PC-9 (cell line): ENCODE data around the gene VMO1. TPM values are rescaled to one million over a fixed set of nuclear protein-coding genes. Genes with fewer than 3 reads are reported as not detected.

Experiments
- BruUV-seq: library from RNA; stranded (reverse); fragments of 400-500 nt; replicated peaks from 2 replicates; lab custom pipeline; 2021; lab: Mats Ljungman, UMichigan
- CTCF ChIA-PET: fragments of 300-600 bp; sonication (Branson Sonifier 250); formaldehyde crosslinking; loops from one replicate; lab custom pipeline; 2022; ENCODE audit warnings: antibody characterized with exemption; lab: Charles Lee
- POLR2A ChIA-PET: fragments of 300-600 bp; sonication (Branson Sonifier 250); formaldehyde crosslinking; loops from one replicate; lab custom pipeline; 2022; ENCODE audit warnings: antibody characterized with exemption; ENCODE audit not compliant: unreplicated experiment; lab: Charles Lee
- DNase-seq, 2 experiments: peaks; one replicate each; pipeline versions ENCODE4 v3.0.0 to v3.0.0-alpha.2; 2015 to 2022; ENCODE audit warnings: mixed read lengths in 1 of 2
- H2AFZ ChIP-seq: fragments of 200-600 bp; sonication (generic); 2 replicates; pipeline ENCODE4 v1.8.1; 2017; ENCODE audit warnings: antibody characterized with exemption
- H3F3A ChIP-seq: fragments of 200-600 bp; sonication (generic); 2 replicates; pipeline ENCODE4 v1.8.1; 2017; ENCODE audit warnings: antibody characterized with exemption, mild to moderate bottlenecking, low read depth; ENCODE audit not compliant: insufficient read depth
- H3K27ac ChIP-seq: fragments of 200-600 bp; sonication (generic); 2 replicates; pipeline ENCODE4 v1.6.1; 2016; ENCODE audit warnings: mixed run types
- H3K27me3 ChIP-seq: fragments of 200-600 bp; sonication (generic); 2 replicates; pipeline ENCODE4 v1.6.1; 2016; ENCODE audit warnings: low read depth, mixed run types; ENCODE audit not compliant: insufficient read depth
- H3K36me3 ChIP-seq: fragments of 200-600 bp; sonication (generic); 2 replicates; pipeline ENCODE4 v1.6.1; 2016; ENCODE audit warnings: low read depth, mixed run types
- H3K4me1 ChIP-seq: fragments of 200-600 bp; sonication (generic); replicated peaks from 2 replicates; pipeline ENCODE4 v1.6.1; 2016; ENCODE audit warnings: mixed run types; ENCODE audit not compliant: insufficient read depth
- H3K4me2 ChIP-seq: fragments of 200-600 bp; sonication (generic); 2 replicates; pipeline ENCODE4 v1.6.1; 2017; ENCODE audit warnings: mixed run types
- H3K4me3 ChIP-seq: fragments of 200-600 bp; sonication (generic); 2 replicates; pipeline ENCODE4 v1.6.1; 2016; ENCODE audit warnings: mixed run types
- H3K79me2 ChIP-seq: fragments of 200-600 bp; sonication (generic); 2 replicates; pipeline ENCODE4 v1.6.1; 2017; ENCODE audit warnings: low read depth, mixed run types
- H3K9me2 ChIP-seq: fragments of 200-600 bp; sonication (generic); 2 replicates; pipeline ENCODE4 v1.8.1; 2017; ENCODE audit warnings: mild to moderate bottlenecking; ENCODE audit not compliant: insufficient read depth
- H3K9me3 ChIP-seq: fragments of 200-600 bp; sonication (generic); 2 replicates; pipeline ENCODE4 v1.8.1; 2016; ENCODE audit warnings: low read depth; ENCODE audit not compliant: insufficient read depth
- H4K20me1 ChIP-seq: fragments of 200-600 bp; sonication (generic); 2 replicates; pipeline ENCODE4 v1.8.1; 2017; ENCODE audit not compliant: insufficient read depth
- CTCF ChIP-seq: fragments of 200-600 bp; sonication (generic); conservative IDR thresholded peaks from 2 replicates; pipeline ENCODE4 v1.6.1; 2017; ENCODE audit warnings: mixed run types, antibody characterized with exemption, mild to moderate bottlenecking, moderate library complexity
- EZH2 ChIP-seq: fragments of 200-600 bp; sonication (generic); IDR thresholded peaks from 2 replicates; pipeline ENCODE4 v1.8.0; 2017; ENCODE audit warnings: antibody characterized with exemption, low read depth
- intact Hi-C: fragments of 100-400 bp; cut with micrococcal nuclease; formaldehyde crosslinking; loops from one replicate; pipeline ENCODE4 v1.10.0; 2022; ENCODE audit not compliant: unreplicated experiment
- total RNA-seq: library from RNA; stranded (reverse); gene quantifications from 2 replicates; pipeline ENCODE4 v1.2.3, GENCODE V29; 2021

Gene VMO1
- total RNA-seq, 1 experiment from 2014 or later: 3.6 TPM

- intact Hi-C loops: no loop called here
- CTCF ChIA-PET: no interaction called here
These were observed 26.5 kb upstream of the VMO1 start for GRCh38 chr17:4812690-4813089.

GRCh38 chr17:4811471-4811870 lies 25.3 kb upstream of the VMO1 start:
- H3K9me2 ChIP-seq: no peaks in the 10 kb centered on the region
- no peak overlapping the region for H3K4me3 ChIP-seq
- peak overlapping the region; percentile 53 for H3K4me2 ChIP-seq
- 0 out of 2 replicates have a peak, but pooled peaks cover 9% of the 10 kb centered on the region for H3K36me3 ChIP-seq
- peak overlapping the region; percentile 74 for H3K27ac ChIP-seq
- no peaks in the 10 kb centered on the region for H3K27me3 ChIP-seq
- H2AFZ ChIP-seq: no peak overlapping the region
- CTCF ChIA-PET: no interaction called here
- H3F3A ChIP-seq: peaks cover 32% of the 10 kb centered on the region
- peaks cover 34% of the 10 kb centered on the region for H3K4me1 ChIP-seq
- peak; percentile 54 to 92 for DNase-seq
- intact Hi-C loops: no loop called here
- H3K9me3 ChIP-seq: no peaks in the 10 kb centered on the region
- H4K20me1 ChIP-seq: no peaks in the 10 kb centered on the region
- POLR2A ChIA-PET: interaction anchor here (0.6 kb wide), 1 partner anchor 40 kb away, joined by 3 read pairs; no protein-coding TSS in a partner anchor
- no peaks in the 10 kb centered on the region for H3K79me2 ChIP-seq
- BruUV-seq: no TSS peak
- TF ChIP-seq CTCF (no peak), EZH2 (no peak)

More at GRCh38 chr17:4812690-4813089, 26.5 kb upstream of the VMO1 start:
- H3K79me2 ChIP-seq: no peaks in the 10 kb centered on the region
- no peaks in the 10 kb centered on the region for H3K27me3 ChIP-seq
- H3K4me1 ChIP-seq: peaks cover 32% of the 10 kb centered on the region
- DNase-seq: no peak
- H3K4me2 ChIP-seq: no peak overlapping the region
- no peak overlapping the region for H3K4me3 ChIP-seq
- BruUV-seq: no TSS peak
- no peak overlapping the region for H2AFZ ChIP-seq
- H3K9me3 ChIP-seq: no peaks in the 10 kb centered on the region
- POLR2A ChIA-PET: no interaction called here
- no peaks in the 10 kb centered on the region for H3K9me2 ChIP-seq
- TF ChIP-seq EZH2 (no peak), CTCF (no peak)
- H3K27ac ChIP-seq: no peak overlapping the region
- peaks cover 32% of the 10 kb centered on the region for H3F3A ChIP-seq
- 0 out of 2 replicates have a peak, but pooled peaks cover 9% of the 10 kb centered on the region for H3K36me3 ChIP-seq
- H4K20me1 ChIP-seq: no peaks in the 10 kb centered on the region

GRCh38 chr17:4810696-4811290 lies 24.6 kb upstream of the VMO1 start:
- Histone ChIP-seq H3K4me2 (peak overlapping the region; percentile 53), H3K4me1 (peaks cover 38% of the 10 kb centered on the region), H3K27ac (peak overlapping the region; percentile 74), H2AFZ (no peak overlapping the region), H3K36me3 (0 out of 2 replicates have a peak, but pooled peaks cover 9% of the 10 kb centered on the region), H3K9me2 (no peaks in the 10 kb centered on the region), H3K4me3 (no peak overlapping the region), H3K27me3 (no peaks in the 10 kb centered on the region), H3K9me3 (no peaks in the 10 kb centered on the region), H4K20me1 (no peaks in the 10 kb centered on the region), H3F3A (peaks cover 32% of the 10 kb centered on the region), H3K79me2 (no peaks in the 10 kb centered on the region)
- POLR2A ChIA-PET: no interaction called here
- no peak for TF ChIP-seq EZH2
- no peak for TF ChIP-seq CTCF
- BruUV-seq: no TSS peak
- no peak for DNase-seq
- intact Hi-C loops: no loop called here
- CTCF ChIA-PET: interaction anchor here (0.6 kb wide), 1 partner anchor 20 kb away, joined by 5 read pairs; no protein-coding TSS in a partner anchor
